PC-9 (cell line): ENCODE measurements around the gene SLC30A2. TPM values are rescaled to one million over a fixed set of nuclear protein-coding genes. Genes with fewer than 3 reads are reported as not detected.

Experiments used
- BruUV-seq: library from RNA; stranded (reverse); fragments of 400-500 nt; replicated peaks from 2 replicates; lab custom pipeline; 2021; lab: Mats Ljungman, UMichigan
- CTCF ChIA-PET: fragments of 300-600 bp; sonication (Branson Sonifier 250); formaldehyde crosslinking; loops from one replicate; lab custom pipeline; 2022; ENCODE audit warnings: antibody characterized with exemption; lab: Charles Lee
- POLR2A ChIA-PET: fragments of 300-600 bp; sonication (Branson Sonifier 250); formaldehyde crosslinking; loops from one replicate; lab custom pipeline; 2022; ENCODE audit warnings: antibody characterized with exemption; ENCODE audit not compliant: unreplicated experiment; lab: Charles Lee
- DNase-seq, 2 experiments: peaks; one replicate each; pipeline versions ENCODE4 v3.0.0 to v3.0.0-alpha.2; 2015 to 2022; ENCODE audit warnings: mixed read lengths in 1 of 2
- H2AFZ ChIP-seq: fragments of 200-600 bp; sonication (generic); 2 replicates; pipeline ENCODE4 v1.8.1; 2017; ENCODE audit warnings: antibody characterized with exemption
- H3F3A ChIP-seq: fragments of 200-600 bp; sonication (generic); 2 replicates; pipeline ENCODE4 v1.8.1; 2017; ENCODE audit warnings: antibody characterized with exemption, mild to moderate bottlenecking, low read depth; ENCODE audit not compliant: insufficient read depth
- H3K27ac ChIP-seq: fragments of 200-600 bp; sonication (generic); 2 replicates; pipeline ENCODE4 v1.6.1; 2016; ENCODE audit warnings: mixed run types
- H3K27me3 ChIP-seq: fragments of 200-600 bp; sonication (generic); 2 replicates; pipeline ENCODE4 v1.6.1; 2016; ENCODE audit warnings: low read depth, mixed run types; ENCODE audit not compliant: insufficient read depth
- H3K36me3 ChIP-seq: fragments of 200-600 bp; sonication (generic); 2 replicates; pipeline ENCODE4 v1.6.1; 2016; ENCODE audit warnings: low read depth, mixed run types
- H3K4me1 ChIP-seq: fragments of 200-600 bp; sonication (generic); replicated peaks from 2 replicates; pipeline ENCODE4 v1.6.1; 2016; ENCODE audit warnings: mixed run types; ENCODE audit not compliant: insufficient read depth
- H3K4me2 ChIP-seq: fragments of 200-600 bp; sonication (generic); 2 replicates; pipeline ENCODE4 v1.6.1; 2017; ENCODE audit warnings: mixed run types
- H3K4me3 ChIP-seq: fragments of 200-600 bp; sonication (generic); 2 replicates; pipeline ENCODE4 v1.6.1; 2016; ENCODE audit warnings: mixed run types
- H3K79me2 ChIP-seq: fragments of 200-600 bp; sonication (generic); 2 replicates; pipeline ENCODE4 v1.6.1; 2017; ENCODE audit warnings: low read depth, mixed run types
- H3K9me2 ChIP-seq: fragments of 200-600 bp; sonication (generic); 2 replicates; pipeline ENCODE4 v1.8.1; 2017; ENCODE audit warnings: mild to moderate bottlenecking; ENCODE audit not compliant: insufficient read depth
- H3K9me3 ChIP-seq: fragments of 200-600 bp; sonication (generic); 2 replicates; pipeline ENCODE4 v1.8.1; 2016; ENCODE audit warnings: low read depth; ENCODE audit not compliant: insufficient read depth
- H4K20me1 ChIP-seq: fragments of 200-600 bp; sonication (generic); 2 replicates; pipeline ENCODE4 v1.8.1; 2017; ENCODE audit not compliant: insufficient read depth
- EZH2 ChIP-seq: fragments of 200-600 bp; sonication (generic); IDR thresholded peaks from 2 replicates; pipeline ENCODE4 v1.8.0; 2017; ENCODE audit warnings: antibody characterized with exemption, low read depth
- intact Hi-C: fragments of 100-400 bp; cut with micrococcal nuclease; formaldehyde crosslinking; loops from one replicate; pipeline ENCODE4 v1.10.0; 2022; ENCODE audit not compliant: unreplicated experiment
- total RNA-seq: library from RNA; stranded (reverse); gene quantifications from 2 replicates; pipeline ENCODE4 v1.2.3, GENCODE V29; 2021
- TF ChIP-seq, protein P1 (sequence below): fragments of 200-600 bp; sonication (generic); conservative IDR thresholded peaks from 2 replicates; pipeline ENCODE4 v1.6.1; 2017; ENCODE audit warnings: mixed run types, antibody characterized with exemption, mild to moderate bottlenecking, moderate library complexity

SLC30A2 gene
- total RNA-seq, 1 experiment from 2014 or later = not detected

- Histone ChIP-seq H3F3A (peaks cover 19% of the 10 kb centered on the region; the same call in 1 of the 2 replicates), H4K20me1 (no peaks in the 10 kb centered on the region), H3K27me3 (no peaks in the 10 kb centered on the region), H3K4me3 (no peak overlapping the region), H2AFZ (no peak overlapping the region), H3K36me3 (no peaks in the 10 kb centered on the region), H3K79me2 (no peaks in the 10 kb centered on the region), H3K4me2 (peak overlapping the region; percentile 55), H3K9me2 (no peaks in the 10 kb centered on the region), H3K9me3 (no peaks in the 10 kb centered on the region), H3K27ac (0 out of 2 replicates have a peak overlapping the region, but pooled peaks have one; percentile 17), H3K4me1 (peaks cover 50% of the 10 kb centered on the region)
- CTCF ChIA-PET = interaction anchor here (0.5 kb wide), 1 partner anchor 26 kb away, joined by 3 read pairs; no protein-coding TSS in a partner anchor
- intact Hi-C loops = no loop called here
- POLR2A ChIA-PET = no interaction called here
- no TSS peak for BruUV-seq
- DNase-seq = no peak
- TF ChIP-seq EZH2 = no peak
- TF ChIP-seq, protein P1, sequence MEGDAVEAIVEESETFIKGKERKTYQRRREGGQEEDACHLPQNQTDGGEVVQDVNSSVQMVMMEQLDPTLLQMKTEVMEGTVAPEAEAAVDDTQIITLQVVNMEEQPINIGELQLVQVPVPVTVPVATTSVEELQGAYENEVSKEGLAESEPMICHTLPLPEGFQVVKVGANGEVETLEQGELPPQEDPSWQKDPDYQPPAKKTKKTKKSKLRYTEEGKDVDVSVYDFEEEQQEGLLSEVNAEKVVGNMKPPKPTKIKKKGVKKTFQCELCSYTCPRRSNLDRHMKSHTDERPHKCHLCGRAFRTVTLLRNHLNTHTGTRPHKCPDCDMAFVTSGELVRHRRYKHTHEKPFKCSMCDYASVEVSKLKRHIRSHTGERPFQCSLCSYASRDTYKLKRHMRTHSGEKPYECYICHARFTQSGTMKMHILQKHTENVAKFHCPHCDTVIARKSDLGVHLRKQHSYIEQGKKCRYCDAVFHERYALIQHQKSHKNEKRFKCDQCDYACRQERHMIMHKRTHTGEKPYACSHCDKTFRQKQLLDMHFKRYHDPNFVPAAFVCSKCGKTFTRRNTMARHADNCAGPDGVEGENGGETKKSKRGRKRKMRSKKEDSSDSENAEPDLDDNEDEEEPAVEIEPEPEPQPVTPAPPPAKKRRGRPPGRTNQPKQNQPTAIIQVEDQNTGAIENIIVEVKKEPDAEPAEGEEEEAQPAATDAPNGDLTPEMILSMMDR = no peak
Measured at GRCh38 chr1:26079178-26079563, 33.3 kb upstream of the SLC30A2 start.

GRCh38 chr1:26078286-26079177 lies 32.6 kb upstream of the SLC30A2 start:
- Histone ChIP-seq H3K4me1 (peaks cover 44% of the 10 kb centered on the region), H2AFZ (no peak overlapping the region), H3K4me3 (no peak overlapping the region), H3K9me3 (no peaks in the 10 kb centered on the region), H4K20me1 (no peaks in the 10 kb centered on the region), H3K36me3 (no peaks in the 10 kb centered on the region), H3K9me2 (no peaks in the 10 kb centered on the region), H3K4me2 (peak overlapping the region; percentile 55), H3K27me3 (no peaks in the 10 kb centered on the region), H3K79me2 (no peaks in the 10 kb centered on the region), H3K27ac (0 out of 2 replicates have a peak overlapping the region, but pooled peaks have one; percentile 17), H3F3A (peaks cover 19% of the 10 kb centered on the region; the same call in 1 of the 2 replicates)
- intact Hi-C loops = no loop called here
- TF ChIP-seq, protein P1 = no peak
- TF ChIP-seq EZH2 = no peak
- BruUV-seq = no TSS peak
- ChIA-PET POLR2A (interaction anchor here (0.6 to 0.7 kb wide), 2 partner anchors 27 to 54 kb away, joined by 7 to 10 read pairs; no protein-coding TSS in a partner anchor), CTCF (no interaction called here)
- peak in 1 of 2 experiments; percentile 73 for DNase-seq

- Histone ChIP-seq H3K9me3 (no peaks in the 10 kb centered on the region), H2AFZ (no peak overlapping the region), H3K27me3 (no peaks in the 10 kb centered on the region), H3K27ac (no peak overlapping the region), H3K4me2 (no peak overlapping the region), H3K4me1 (peaks cover 36% of the 10 kb centered on the region), H3K36me3 (no peaks in the 10 kb centered on the region), H3K4me3 (no peak overlapping the region), H3K9me2 (no peaks in the 10 kb centered on the region), H3K79me2 (no peaks in the 10 kb centered on the region), H4K20me1 (no peaks in the 10 kb centered on the region), H3F3A (peaks cover 14% of the 10 kb centered on the region; the same call in 1 of the 2 replicates)
- CTCF ChIA-PET = no interaction called here
- no TSS peak for BruUV-seq
- intact Hi-C loops = no loop called here
- no peak for DNase-seq
- POLR2A ChIA-PET = interaction anchor here (0.6 kb wide), 1 partner anchor 100 kb away, joined by 4 read pairs; no protein-coding TSS in a partner anchor
- TF ChIP-seq EZH2 = no peak
- TF ChIP-seq, protein P1 = no peak
Measured at GRCh38 chr1:26077524-26077923, 31.6 kb upstream of the SLC30A2 start.
